RWPE1 (cell line): ENCODE results near the gene CLASP2.

ENCODE experiments used
- CTCF ChIA-PET: fragments of 350-600 bp; sonication (Branson Sonifier 250); formaldehyde crosslinking; extraction: SDS; loops from one replicate; lab custom pipeline; 2021; lab: Yijun Ruan, JAX
- POLR2A ChIA-PET: fragments of 400-600 bp; formaldehyde crosslinking; extraction: SDS; loops from one replicate; lab custom pipeline; 2020; ENCODE audit warnings: antibody characterized with exemption; ENCODE audit not compliant: low non-redundant PET; lab: Yijun Ruan, JAX
- DNase-seq: peaks from one replicate; pipeline ENCODE4 v3.0.0; 2012; ENCODE audit warnings: low spot score
- H3K27ac ChIP-seq: fragments of 450-650 bp; 2 replicates; pipeline ENCODE4 v1.5.1; 2017
- TF ChIP-seq, protein P1 (sequence below): fragments of 450-650 bp; conservative IDR thresholded peaks from 2 replicates; pipeline ENCODE4 v1.5.1; 2017; ENCODE audit warnings: low read depth, mild to moderate bottlenecking

The CLASP2 gene

DNA sequence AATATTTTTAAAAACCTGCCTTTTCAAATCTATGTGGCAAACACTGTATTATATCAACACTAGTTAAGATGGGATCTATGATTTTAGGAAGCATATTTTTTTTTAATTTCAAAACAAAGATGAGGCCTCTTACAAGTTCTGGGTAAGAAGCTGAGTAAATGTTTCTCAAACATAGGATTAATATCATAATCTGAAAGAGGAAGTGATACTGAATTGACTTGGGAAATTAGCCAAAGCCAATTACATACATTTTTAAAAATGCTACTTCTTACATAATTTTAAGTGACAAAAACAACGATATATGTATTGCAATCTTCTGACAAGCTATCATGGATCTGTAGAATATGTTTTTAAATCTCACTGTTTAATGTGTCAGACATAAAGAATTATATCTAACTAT lies 142.7 kb downstream of the CLASP2 start:
- TF ChIP-seq, protein P1, sequence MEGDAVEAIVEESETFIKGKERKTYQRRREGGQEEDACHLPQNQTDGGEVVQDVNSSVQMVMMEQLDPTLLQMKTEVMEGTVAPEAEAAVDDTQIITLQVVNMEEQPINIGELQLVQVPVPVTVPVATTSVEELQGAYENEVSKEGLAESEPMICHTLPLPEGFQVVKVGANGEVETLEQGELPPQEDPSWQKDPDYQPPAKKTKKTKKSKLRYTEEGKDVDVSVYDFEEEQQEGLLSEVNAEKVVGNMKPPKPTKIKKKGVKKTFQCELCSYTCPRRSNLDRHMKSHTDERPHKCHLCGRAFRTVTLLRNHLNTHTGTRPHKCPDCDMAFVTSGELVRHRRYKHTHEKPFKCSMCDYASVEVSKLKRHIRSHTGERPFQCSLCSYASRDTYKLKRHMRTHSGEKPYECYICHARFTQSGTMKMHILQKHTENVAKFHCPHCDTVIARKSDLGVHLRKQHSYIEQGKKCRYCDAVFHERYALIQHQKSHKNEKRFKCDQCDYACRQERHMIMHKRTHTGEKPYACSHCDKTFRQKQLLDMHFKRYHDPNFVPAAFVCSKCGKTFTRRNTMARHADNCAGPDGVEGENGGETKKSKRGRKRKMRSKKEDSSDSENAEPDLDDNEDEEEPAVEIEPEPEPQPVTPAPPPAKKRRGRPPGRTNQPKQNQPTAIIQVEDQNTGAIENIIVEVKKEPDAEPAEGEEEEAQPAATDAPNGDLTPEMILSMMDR: no peak
- DNase-seq: no peak
- CTCF ChIA-PET: no interaction called here
- H3K27ac ChIP-seq: no peak overlapping the region
- POLR2A ChIA-PET: no interaction called here

DNA sequence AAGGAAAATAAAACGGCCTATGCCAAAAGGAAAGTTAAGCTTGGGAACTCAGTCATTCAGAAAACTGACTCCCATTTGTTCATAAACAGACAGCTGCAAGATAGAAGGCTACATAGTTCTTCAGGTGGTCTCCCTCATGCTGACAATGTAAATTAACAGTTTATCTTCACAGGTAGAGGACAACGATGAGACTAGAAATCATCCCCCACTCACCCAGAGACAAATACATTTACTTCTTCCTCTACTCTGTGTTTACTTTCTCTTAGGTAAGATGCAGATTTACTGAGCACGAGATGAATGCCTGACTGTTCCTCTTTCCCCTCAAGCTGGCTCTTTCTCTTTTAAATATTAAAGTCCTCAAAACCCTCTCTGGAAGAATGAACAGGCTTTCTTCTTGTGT lies 160.2 kb downstream of the CLASP2 start:
- no peak overlapping the region for H3K27ac ChIP-seq
- ChIA-PET POLR2A (no interaction called here), CTCF (no interaction called here)
- no peak for DNase-seq
- TF ChIP-seq, protein P1: no peak

DNA sequence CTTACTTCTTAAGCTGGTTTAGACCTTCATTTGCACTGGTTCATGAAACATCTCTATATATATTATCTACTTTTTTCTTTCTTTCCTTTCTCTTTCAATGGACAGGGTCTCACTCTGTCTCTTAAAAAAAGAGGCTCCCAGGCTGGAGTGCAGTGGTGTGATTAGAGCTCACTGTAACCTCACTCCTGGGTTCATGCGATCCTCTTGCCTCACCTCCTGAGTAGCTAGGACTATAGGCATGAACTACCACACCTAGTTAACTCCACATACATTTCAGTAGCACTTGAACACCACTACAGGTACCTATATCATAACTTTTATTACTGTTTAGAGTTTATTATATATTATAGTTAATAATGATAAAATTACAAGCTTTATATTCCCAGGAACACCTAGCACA lies 160.8 kb downstream of the CLASP2 start:
- TF ChIP-seq, protein P1: no peak
- POLR2A ChIA-PET: no interaction called here
- no peak overlapping the region for H3K27ac ChIP-seq
- CTCF ChIA-PET: no interaction called here
- DNase-seq: no peak

DNA sequence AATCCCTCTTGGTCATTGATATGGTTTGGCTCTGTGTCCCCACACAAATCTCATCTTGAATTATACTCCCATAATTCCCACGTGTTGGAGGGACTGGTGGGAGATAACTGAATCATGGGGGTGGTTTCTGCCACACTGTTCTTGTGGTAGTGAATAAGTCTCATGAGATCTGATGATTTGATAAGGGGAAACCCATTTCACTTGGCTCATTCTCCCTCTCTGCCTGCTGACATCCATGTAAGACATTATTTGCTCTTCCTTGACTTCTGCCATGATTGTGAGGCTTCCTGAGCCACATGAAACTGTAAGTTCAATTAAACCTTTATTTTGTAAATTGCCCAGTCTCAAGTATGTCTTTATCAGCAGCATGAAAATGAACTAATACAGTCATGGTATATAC lies 171.0 kb downstream of the CLASP2 start:
- no peak overlapping the region for H3K27ac ChIP-seq
- POLR2A ChIA-PET: no interaction called here
- TF ChIP-seq, protein P1: no peak
- CTCF ChIA-PET: no interaction called here
- no peak for DNase-seq

DNA sequence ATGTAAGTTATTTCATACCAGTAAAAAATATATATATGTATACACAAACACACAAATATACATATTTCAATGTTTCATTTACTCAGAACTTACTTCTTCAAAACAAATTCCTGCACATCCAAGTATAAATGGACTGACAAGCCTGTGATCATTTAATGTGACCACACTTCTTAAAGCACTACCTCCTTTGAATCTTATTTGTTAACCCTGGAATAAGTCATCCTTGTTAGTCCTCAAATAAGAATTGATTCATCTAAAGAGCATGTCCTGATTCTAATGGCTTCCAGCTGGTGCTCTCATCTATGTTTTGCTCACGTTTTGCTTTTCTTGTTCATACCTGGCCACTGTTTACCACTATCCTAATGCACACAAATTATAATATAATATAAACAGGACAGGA lies 173.9 kb downstream of the CLASP2 start:
- CTCF ChIA-PET: no interaction called here
- no peak overlapping the region for H3K27ac ChIP-seq
- DNase-seq: no peak
- POLR2A ChIA-PET: no interaction called here
- TF ChIP-seq, protein P1: no peak

DNA sequence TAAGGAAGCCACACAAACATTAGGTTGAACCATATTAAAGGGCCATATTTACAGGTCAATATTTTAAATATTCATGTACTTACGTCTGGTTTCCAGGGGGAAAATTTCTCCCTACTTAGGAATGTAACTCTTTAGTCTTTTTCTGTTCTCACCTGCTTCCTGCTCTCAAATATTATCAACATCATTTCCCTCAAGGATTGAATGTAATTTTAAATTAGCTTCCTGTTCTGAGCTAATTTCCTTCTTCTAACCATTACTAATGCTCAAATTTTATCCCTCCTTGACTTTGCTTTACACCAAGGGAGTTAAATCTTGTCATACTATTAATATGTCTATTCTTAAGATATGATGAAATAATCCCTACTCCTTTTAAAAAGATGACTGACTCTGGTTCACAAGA lies 174.5 kb downstream of the CLASP2 start:
- TF ChIP-seq, protein P1: no peak
- ChIA-PET POLR2A (no interaction called here), CTCF (no interaction called here)
- no peak for DNase-seq
- no peak overlapping the region for H3K27ac ChIP-seq

DNA sequence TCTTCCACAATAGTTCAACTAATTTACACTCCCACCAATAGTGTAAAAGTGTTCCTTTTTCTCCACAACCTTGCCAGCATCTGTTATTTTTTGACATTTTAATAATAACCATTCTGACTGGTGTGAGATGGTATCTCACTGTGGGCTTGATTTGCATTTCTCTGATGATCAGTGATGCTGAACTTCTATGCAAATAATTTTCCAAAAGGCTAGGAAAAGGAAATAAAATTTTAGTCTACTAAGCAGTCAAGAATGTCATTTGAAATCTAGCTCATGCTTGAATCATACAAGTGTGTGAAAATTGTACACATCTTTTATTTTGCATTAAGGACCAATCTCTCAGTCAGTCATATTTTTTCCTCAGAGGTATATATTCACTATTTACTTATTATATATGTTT lies 176.1 kb downstream of the CLASP2 start:
- POLR2A ChIA-PET: no interaction called here
- no peak overlapping the region for H3K27ac ChIP-seq
- CTCF ChIA-PET: no interaction called here
- DNase-seq: no peak
- TF ChIP-seq, protein P1: no peak
